GM23338 (cell line): ENCODE measurements around the gene CLSTN1. TPM values are rescaled to one million over a fixed set of nuclear protein-coding genes. Genes with fewer than 3 reads are reported as not detected.

Source experiments
- ATAC-seq: fragments of 200-7000 bp; cut with Tn5 transposase; 3 replicates; pipeline ENCODE4 v1.9.1; 2020
- DNase-seq: peaks from one replicate; pipeline ENCODE4 v3.0.0-alpha.2; 2015; ENCODE audit warnings: low spot score
- H2AFZ ChIP-seq: fragments of 200-600 bp; sonication (generic); 2 replicates; pipeline ENCODE4 v1.8.0; 2016; ENCODE audit warnings: antibody characterized with exemption, mild to moderate bottlenecking, moderate library complexity
- H3F3A ChIP-seq: fragments of 200-600 bp; sonication (generic); replicated peaks from 2 replicates; pipeline ENCODE4 v1.8.0; 2017; ENCODE audit warnings: antibody characterized with exemption, mixed run types, low read depth
- H3K27ac ChIP-seq: fragments of 200-600 bp; sonication (generic); 2 replicates; pipeline ENCODE4 v1.6.1; 2016; ENCODE audit warnings: low read depth
- H3K27me3 ChIP-seq: fragments of 200-600 bp; sonication (generic); 2 replicates; pipeline ENCODE4 v1.8.0; 2016; ENCODE audit warnings: mild to moderate bottlenecking, mixed run types, moderate library complexity; ENCODE audit not compliant: insufficient read depth
- H3K36me3 ChIP-seq: fragments of 200-600 bp; sonication (generic); 2 replicates; pipeline ENCODE4 v1.8.0; 2016; ENCODE audit warnings: mild to moderate bottlenecking; ENCODE audit not compliant: insufficient read depth
- H3K4me1 ChIP-seq: fragments of 200-600 bp; sonication (generic); 2 replicates; pipeline ENCODE4 v1.8.0; 2016; ENCODE audit warnings: mild to moderate bottlenecking, moderate library complexity; ENCODE audit not compliant: insufficient read depth
- H3K4me2 ChIP-seq: fragments of 200-600 bp; sonication (generic); 2 replicates; pipeline ENCODE4 v1.7.1; 2017; ENCODE audit warnings: mixed run types
- H3K4me3 ChIP-seq: fragments of 200-600 bp; sonication (generic); 2 replicates; pipeline ENCODE4 v1.6.1; 2016; ENCODE audit warnings: mixed run types
- H3K79me2 ChIP-seq: fragments of 200-600 bp; sonication (generic); replicated peaks from 2 replicates; pipeline ENCODE4 v1.8.0; 2017; ENCODE audit warnings: mild to moderate bottlenecking; ENCODE audit not compliant: insufficient read depth
- H3K9me2 ChIP-seq: fragments of 200-600 bp; sonication (generic); 2 replicates; pipeline ENCODE4 v1.8.0; 2017; ENCODE audit not compliant: insufficient read depth
- H4K20me1 ChIP-seq: fragments of 200-600 bp; sonication (generic); replicated peaks from 2 replicates; pipeline ENCODE4 v1.8.0; 2017; ENCODE audit warnings: mild to moderate bottlenecking; ENCODE audit not compliant: insufficient read depth
- H3K27ac Mint-ChIP-seq: 2 replicates; pipeline ENCODE4 v1.8.0; 2020; ENCODE audit warnings: inconsistent platforms, mild to moderate bottlenecking, moderate library complexity, mixed read lengths
- H3K27me3 Mint-ChIP-seq: 3 replicates; pipeline ENCODE4 v1.8.0; 2022; ENCODE audit warnings: low read depth, mild to moderate bottlenecking, moderate library complexity, mixed read lengths, inconsistent platforms; ENCODE audit not compliant: insufficient read depth, poor library complexity
- H3K36me3 Mint-ChIP-seq: 3 replicates; pipeline ENCODE4 v1.8.0; 2021; ENCODE audit warnings: low read depth, mild to moderate bottlenecking, inconsistent platforms, moderate library complexity, mixed read lengths
- H3K4me1 Mint-ChIP-seq: 3 replicates; pipeline ENCODE4 v1.8.0; 2020; ENCODE audit warnings: mild to moderate bottlenecking, inconsistent platforms, mixed read lengths
- H3K4me3 Mint-ChIP-seq: 3 replicates; pipeline ENCODE4 v1.8.0; 2021; ENCODE audit warnings: moderate library complexity, mild to moderate bottlenecking, inconsistent platforms, mixed read lengths
- H3K9me3 Mint-ChIP-seq: 3 replicates; pipeline ENCODE4 v1.8.0; 2020; ENCODE audit warnings: moderate library complexity, mild to moderate bottlenecking, inconsistent platforms, mixed read lengths
- CREB1 ChIP-seq: fragments of 250-450 bp; sonication (Bioruptor Pico); IDR thresholded peaks from 2 replicates; pipeline ENCODE4 v1.5.0; 2020; ENCODE audit warnings: low read depth, mild to moderate bottlenecking, moderate library complexity
- CTCF ChIP-seq, 2 experiments: fragments of 200-600 bp in 1 of 2; sonication (generic) in 1 of 2; conservative IDR thresholded peaks; 2 replicates each; pipeline versions ENCODE4 v1.5.1 to v1.6.1; 2016 to 2017; ENCODE audit warnings: antibody characterized with exemption in 2 of 2, low read depth in 2 of 2, mild to moderate bottlenecking in 2 of 2, moderate library complexity in 1 of 2
- ETS1 ChIP-seq: IDR thresholded peaks from 2 replicates; pipeline ENCODE4 v1.6.1; 2016; ENCODE audit warnings: antibody characterized with exemption
- EZH2 ChIP-seq: fragments of 200-600 bp; sonication (generic); IDR thresholded peaks from one replicate; pipeline ENCODE4 v1.8.0; 2017; ENCODE audit warnings: antibody characterized with exemption, mild to moderate bottlenecking, low read depth; ENCODE audit not compliant: unreplicated experiment
- EZH2phosphoT487 ChIP-seq: fragments of 200-600 bp; sonication (generic); IDR thresholded peaks from one replicate; pipeline ENCODE4 v1.8.1; 2018; ENCODE audit warnings: antibody characterized with exemption; ENCODE audit not compliant: unreplicated experiment
- JUNB ChIP-seq: IDR thresholded peaks from one replicate; pipeline ENCODE4 v1.6.1; 2016; ENCODE audit warnings: antibody characterized with exemption; ENCODE audit not compliant: unreplicated experiment
- NANOG ChIP-seq: IDR thresholded peaks from 2 replicates; pipeline ENCODE4 v1.6.1; 2016; ENCODE audit warnings: antibody characterized with exemption, borderline replicate concordance
- POLR2AphosphoS5 ChIP-seq: IDR thresholded peaks from 2 replicates; pipeline ENCODE4 v1.6.1; 2016; ENCODE audit warnings: antibody characterized with exemption, low read depth
- REST ChIP-seq: IDR thresholded peaks from one replicate; pipeline ENCODE4 v1.6.1; 2018; ENCODE audit warnings: antibody characterized with exemption; ENCODE audit not compliant: unreplicated experiment
- STAT1 ChIP-seq: IDR thresholded peaks from one replicate; pipeline ENCODE4 v1.6.1; 2016; ENCODE audit warnings: antibody characterized with exemption; ENCODE audit not compliant: unreplicated experiment
- ZNF114 ChIP-seq: fragments of 250-450 bp; sonication (Bioruptor Pico); IDR thresholded peaks from 2 replicates; pipeline ENCODE4 v1.5.0; 2020; ENCODE audit warnings: mild to moderate bottlenecking, moderate library complexity
- ZNF331 ChIP-seq: fragments of 250-450 bp; sonication (Bioruptor Pico); IDR thresholded peaks from 2 replicates; pipeline ENCODE4 v1.5.0; 2020; ENCODE audit warnings: low read depth, mild to moderate bottlenecking, moderate library complexity
- long read RNA-seq: library from polyadenylated mRNA; unstranded; transcript quantifications from one replicate; pipeline ENCODE4 v2.0.0, GENCODE V29; 2020; ENCODE audit not compliant: unreplicated experiment
- polyA plus RNA-seq: library from polyadenylated mRNA; unstranded; fragments of >200 nt; fragmentation: Nextera tagmentation; extraction: Ambion mirVana; gene quantifications from 2 replicates; pipeline ENCODE4 v1.2.1, GENCODE V29; 2016
- total RNA-seq: library from RNA; depleted of rRNA; stranded (reverse); fragments of >200 nt; shearing (Covaris generic); gene quantifications from 2 replicates; pipeline ENCODE4 v1.2.3, GENCODE V29; 2014; rRNA removed

The CLSTN1 gene
- 56.4 and 66.2 TPM in 2 replicates for total RNA-seq
- polyA plus RNA-seq, result 38.5 and 41.7 TPM in 2 replicates
- long read RNA-seq, full-length matches to known transcripts, result 1 of 12 reads
- long read RNA-seq, partial matches to known transcripts, result 6 of 12 reads
- long read RNA-seq, other reads (novel, unspliced or antisense), result 5 of 12 reads

- Histone ChIP-seq H2AFZ (peak within 1 kb of the TSS; percentile 99), H3K9me2 (no peaks in the 10 kb centered on the region), H3K36me3 (no peaks in the 10 kb centered on the region), H4K20me1 (peaks cover 31% of the 10 kb centered on the region), H3F3A (peaks cover 24% of the 10 kb centered on the region; the same call in 1 of the 2 replicates), H3K4me1 (peaks cover 26% of the 10 kb centered on the region), H3K27ac (no peak within 1 kb of the TSS; the same call in 1 of the 2 replicates), H3K79me2 (peaks cover 40% of the 10 kb centered on the region), H3K4me3 (peak within 1 kb of the TSS; percentile 87), H3K27me3 (peaks cover 43% of the 10 kb centered on the region), H3K4me2 (peak within 1 kb of the TSS; percentile 96)
- Mint-ChIP-seq H3K4me3 (peak within 1 kb of the TSS; percentile 96), H3K27ac (peak within 1 kb of the TSS; percentile 72; the same call in 1 of the 2 replicates), H3K4me1 (peaks cover 43% of the 10 kb centered on the region), H3K9me3 (no peaks in the 10 kb centered on the region), H3K27me3 (peaks cover 22% of the 10 kb centered on the region), H3K36me3 (peaks cover 4% of the 10 kb centered on the region; the same call in 1 of the 3 replicates)
- DNase-seq (peak; percentile 97), ATAC-seq (peak; percentile 71)
- TF ChIP-seq POLR2AphosphoS5 (peak; percentile 74; the same call in 1 of the 2 replicates), STAT1 (no peak), ZNF114 (CRISPR knock-in tag) (peak; percentile 55; the same call in 1 of the 2 replicates)
These were observed at the start of gene CLSTN1 for GRCh38 chr1:9823943-9824701. Gene CLSTN1 (minus strand): TSS chr1:9823965. CDS start chr1:9823733, 232 bp downstream.

- H3F3A ChIP-seq, result no peaks in the 10 kb centered on the region
- H3K27ac Mint-ChIP-seq, result no peak overlapping the region
- no peaks in the 10 kb centered on the region; the same call in 2 of the 3 replicates for H3K36me3 Mint-ChIP-seq
- ATAC-seq (no peak), DNase-seq (no peak)
- H3K27ac ChIP-seq, result no peak overlapping the region
- no peak overlapping the region for H2AFZ ChIP-seq
- no peaks in the 10 kb centered on the region for H3K79me2 ChIP-seq
- peaks cover 10% of the 10 kb centered on the region for H3K4me1 ChIP-seq
- peaks cover 12% of the 10 kb centered on the region for H3K27me3 Mint-ChIP-seq
- no peaks in the 10 kb centered on the region for H3K9me3 Mint-ChIP-seq
- no peaks in the 10 kb centered on the region for H3K9me2 ChIP-seq
- H3K27me3 ChIP-seq, result no peaks in the 10 kb centered on the region
- H3K4me3 Mint-ChIP-seq, result no peak overlapping the region
- H3K4me3 ChIP-seq, result no peak overlapping the region
- H3K36me3 ChIP-seq, result no peaks in the 10 kb centered on the region
- H3K4me2 ChIP-seq, result no peak overlapping the region
- no peak for TF ChIP-seq ZNF331 (CRISPR knock-in tag)
- TF ChIP-seq STAT1, result no peak
- no peak for TF ChIP-seq ZNF114 (CRISPR knock-in tag)
- TF ChIP-seq NANOG, result no peak
- no peak for TF ChIP-seq ETS1
- no peak for TF ChIP-seq CTCF (conservative IDR thresholded peaks at IDR 0.05; ENCODE audit: low read depth in 2 of 2)
- TF ChIP-seq REST, result no peak
- TF ChIP-seq EZH2phosphoT487, result no peak
- no peak for TF ChIP-seq POLR2AphosphoS5
- no peak for TF ChIP-seq CREB1 (CRISPR knock-in tag)
- no peak for TF ChIP-seq EZH2
- no peak for TF ChIP-seq JUNB
- 0 out of 2 replicates have a peak, but pooled peaks cover 2% of the 10 kb centered on the region for H4K20me1 ChIP-seq
- peaks cover 12% of the 10 kb centered on the region for H3K4me1 Mint-ChIP-seq
These were observed 49.6 kb upstream of the CLSTN1 start for GRCh38 chr1:9873385-9873784.
